Stimulated activated effector memory CD8-positive, alpha-beta T cell treated with anti-CD3 and anti-CD28 coated beads, Interleukin-12 subunit alpha, Interleukin-12 subunit beta, amount 100 ng/mL, for 72 hours (primary cell): ENCODE measurements around the gene TLK1.
A peak's percentile ranks its signal among the peaks of the same experiment; 100 is the strongest.
"Not testable (repeated sequence)": the region's sequence is repeated elsewhere in the genome, so short reads cannot be mapped to it uniquely, and the experiment has no call there.

ENCODE experiments used
- ATAC-seq: fragments of 150-1000 bp; cut with Tn5 transposase; 2 replicates; pipeline ENCODE4 v1.10.0; 2021
- DNase-seq, 2 donors: peaks; one replicate each; pipeline ENCODE4 v3.0.0; 2021 to 2022; ENCODE audit warnings: low spot score in 2 of 2
- H3K27ac Mint-ChIP-seq: one replicate; pipeline ENCODE4 v1.8.0; 2022; ENCODE audit warnings: mild to moderate bottlenecking, mixed read lengths
- H3K36me3 Mint-ChIP-seq: one replicate; pipeline ENCODE4 v1.8.0; 2022; ENCODE audit warnings: mild to moderate bottlenecking, mixed read lengths
- H3K4me1 Mint-ChIP-seq: one replicate; pipeline ENCODE4 v1.8.0; 2022; ENCODE audit warnings: mixed read lengths
- H3K4me3 Mint-ChIP-seq: one replicate; pipeline ENCODE4 v1.8.0; 2022; ENCODE audit warnings: mild to moderate bottlenecking, mixed read lengths
- H3K9me3 Mint-ChIP-seq: one replicate; pipeline ENCODE4 v1.8.0; 2022; ENCODE audit warnings: mixed read lengths

The TLK1 gene

GRCh38 chr2:171180229-171180930, 19.7 kb upstream of the TLK1 start:
- peak; percentile 84 for ATAC-seq
- no peaks in the 10 kb centered on the region for H3K4me1 Mint-ChIP-seq
- H3K9me3 Mint-ChIP-seq, result no peaks in the 10 kb centered on the region
- no peak overlapping the region for H3K27ac Mint-ChIP-seq
- no peaks in the 10 kb centered on the region for H3K36me3 Mint-ChIP-seq
- no peak overlapping the region for H3K4me3 Mint-ChIP-seq
- DNase-seq, result no peak

- Mint-ChIP-seq H3K9me3 (peaks cover 2% of the 10 kb centered on the region), H3K4me1 (no peaks in the 10 kb centered on the region), H3K4me3 (no peak overlapping the region), H3K27ac (no peak overlapping the region), H3K36me3 (no peaks in the 10 kb centered on the region)
- DNase-seq, result no peak
- ATAC-seq, result no peak
These were observed 18.3 kb upstream of the TLK1 start for GRCh38 chr2:171178993-171179392.

GRCh38 chr2:171176516-171176915, 15.8 kb upstream of the TLK1 start:
- Mint-ChIP-seq H3K4me1 (peaks cover 10% of the 10 kb centered on the region), H3K9me3 (peaks cover 7% of the 10 kb centered on the region), H3K27ac (no peak overlapping the region), H3K36me3 (no peaks in the 10 kb centered on the region), H3K4me3 (no peak overlapping the region)
- no peak for ATAC-seq
- no peak for DNase-seq

- H3K4me1 Mint-ChIP-seq, result peaks cover 10% of the 10 kb centered on the region
- H3K4me3 Mint-ChIP-seq, result no peak overlapping the region
- ATAC-seq (no peak), DNase-seq (no peak)
- peaks cover 7% of the 10 kb centered on the region for H3K9me3 Mint-ChIP-seq
- no peak overlapping the region for H3K27ac Mint-ChIP-seq
- H3K36me3 Mint-ChIP-seq, result no peaks in the 10 kb centered on the region
These were observed 13.4 kb upstream of the TLK1 start for GRCh38 chr2:171174075-171174474.

GRCh38 chr2:171173087-171173486, 12.4 kb upstream of the TLK1 start:
- H3K27ac Mint-ChIP-seq, result no peak overlapping the region
- H3K9me3 Mint-ChIP-seq, result peaks cover 7% of the 10 kb centered on the region
- DNase-seq, result no peak
- no peaks in the 10 kb centered on the region for H3K36me3 Mint-ChIP-seq
- ATAC-seq, result peak; percentile 97
- no peak overlapping the region for H3K4me3 Mint-ChIP-seq
- peaks cover 10% of the 10 kb centered on the region for H3K4me1 Mint-ChIP-seq

GRCh38 chr2:171171808-171172207, 11.1 kb upstream of the TLK1 start:
- DNase-seq (no peak), ATAC-seq (no peak)
- H3K36me3 Mint-ChIP-seq, result no peaks in the 10 kb centered on the region
- H3K4me1 Mint-ChIP-seq, result peaks cover 10% of the 10 kb centered on the region
- H3K27ac Mint-ChIP-seq, result no peak overlapping the region
- H3K4me3 Mint-ChIP-seq, result no peak overlapping the region
- peaks cover 7% of the 10 kb centered on the region for H3K9me3 Mint-ChIP-seq

GRCh38 chr2:171169839-171170238, 9.1 kb upstream of the TLK1 start:
- ATAC-seq, result no peak
- no peak for DNase-seq
- H3K4me1 Mint-ChIP-seq, result peaks cover 10% of the 10 kb centered on the region
- H3K36me3 Mint-ChIP-seq, result no peaks in the 10 kb centered on the region
- peaks cover 7% of the 10 kb centered on the region for H3K9me3 Mint-ChIP-seq
- H3K4me3 Mint-ChIP-seq, result no peak overlapping the region
- H3K27ac Mint-ChIP-seq, result no peak overlapping the region

GRCh38 chr2:171169333-171169732, 8.6 kb upstream of the TLK1 start:
- H3K27ac Mint-ChIP-seq, result no peak overlapping the region
- peaks cover 10% of the 10 kb centered on the region for H3K4me1 Mint-ChIP-seq
- no peaks in the 10 kb centered on the region for H3K36me3 Mint-ChIP-seq

GRCh38 chr2:171167352-171167997, 6.8 kb upstream of the TLK1 start:
- H3K36me3 Mint-ChIP-seq, result peaks cover 4% of the 10 kb centered on the region
- no peak for ATAC-seq
- H3K4me3 Mint-ChIP-seq, result no peak overlapping the region
- no peak for DNase-seq
- H3K27ac Mint-ChIP-seq, result no peak overlapping the region
- peaks cover under 1% of the 10 kb centered on the region for H3K9me3 Mint-ChIP-seq
- H3K4me1 Mint-ChIP-seq, result peaks cover 12% of the 10 kb centered on the region

More at GRCh38 chr2:171169333-171169732, 8.6 kb upstream of the TLK1 start:
- Mint-ChIP-seq H3K9me3 (peaks cover 7% of the 10 kb centered on the region), H3K4me3 (no peak overlapping the region)
- DNase-seq (no peak), ATAC-seq (no peak)

- no peak overlapping the region for H3K4me3 Mint-ChIP-seq
- H3K4me1 Mint-ChIP-seq, result peaks cover 21% of the 10 kb centered on the region
- no peak overlapping the region for H3K27ac Mint-ChIP-seq
- no peak for ATAC-seq
- no peak for DNase-seq
- no peaks in the 10 kb centered on the region for H3K9me3 Mint-ChIP-seq
- H3K36me3 Mint-ChIP-seq, result peaks cover 6% of the 10 kb centered on the region
These were observed 5.8 kb upstream of the TLK1 start for GRCh38 chr2:171166328-171166983.

GRCh38 chr2:171165967-171166327, 5.3 kb upstream of the TLK1 start:
- DNase-seq (no peak), ATAC-seq (no peak)
- Mint-ChIP-seq H3K4me1 (peaks cover 26% of the 10 kb centered on the region), H3K27ac (no peak overlapping the region), H3K9me3 (no peaks in the 10 kb centered on the region), H3K4me3 (no peak overlapping the region), H3K36me3 (peaks cover 6% of the 10 kb centered on the region)

- Mint-ChIP-seq H3K4me1 (peaks cover 39% of the 10 kb centered on the region), H3K36me3 (peaks cover 6% of the 10 kb centered on the region), H3K4me3 (peak overlapping the region; percentile 94), H3K27ac (no peak overlapping the region), H3K9me3 (no peaks in the 10 kb centered on the region)
- ATAC-seq (no peak), DNase-seq (no peak)
These were observed 2.6 kb upstream of the TLK1 start for GRCh38 chr2:171163261-171163660.

GRCh38 chr2:171162522-171163197, 2.0 kb upstream of the TLK1 start:
- H3K27ac Mint-ChIP-seq, H3K36me3 Mint-ChIP-seq, H3K9me3 Mint-ChIP-seq, DNase-seq, ATAC-seq: not testable (repeated sequence)
- Mint-ChIP-seq H3K4me1 (peaks cover 41% of the 10 kb centered on the region), H3K4me3 (peak overlapping the region; percentile 94)

- no peaks in the 10 kb centered on the region for H3K9me3 Mint-ChIP-seq
- DNase-seq (peak; percentile 28 to 72), ATAC-seq (peak; percentile 72)
- peak overlapping the region; percentile 94 for H3K27ac Mint-ChIP-seq
- peaks cover 6% of the 10 kb centered on the region for H3K36me3 Mint-ChIP-seq
- peaks cover 54% of the 10 kb centered on the region for H3K4me1 Mint-ChIP-seq
- peak overlapping the region; percentile 94 for H3K4me3 Mint-ChIP-seq
These were observed 455 bp upstream of the TLK1 start for GRCh38 chr2:171160956-171161740.
